ENCODE results near the gene PRTFDC1.

PRTFDC1 gene

GRCh38 chr10:24911029-24911428 is 41.4 kb downstream of the PRTFDC1 start:
- TF ChIP-seq ZNF274 (IDR thresholded peaks at IDR 0.05; ENCODE audit: low read depth, low read length) = no peak

DNA sequence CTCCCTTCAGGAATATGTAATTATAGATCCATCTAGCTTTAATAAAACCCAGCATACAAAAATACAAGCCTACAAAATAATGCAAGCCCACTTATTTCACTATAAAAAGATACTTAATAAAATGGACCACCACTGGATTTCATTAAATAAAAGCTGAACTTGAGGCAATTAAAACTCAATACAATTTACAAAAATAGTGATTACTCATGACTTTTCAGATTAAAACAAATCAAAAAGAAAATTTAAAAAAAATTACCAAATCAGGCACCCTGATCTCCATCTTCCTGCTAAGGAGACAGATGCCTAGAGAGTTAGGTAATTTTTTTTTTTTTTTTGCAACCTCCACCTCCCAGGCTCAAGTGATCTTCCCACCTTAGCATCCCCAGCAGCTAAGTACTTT is 41.8 kb downstream of the PRTFDC1 start:
- TF ChIP-seq ZNF274 (IDR thresholded peaks at IDR 0.05; ENCODE audit: low read depth, low read length) = no peak
- no peak overlapping the region for H3K4me3 ChIP-seq (ENCODE audit: low read length)

More at GRCh38 chr10:24911029-24911428, 41.4 kb downstream of the PRTFDC1 start:
- H3K4me3 ChIP-seq (ENCODE audit: low read length) = no peak overlapping the region

- no peak for TF ChIP-seq ZNF274 (IDR thresholded peaks at IDR 0.05; ENCODE audit: low read depth, low read length)
Observed at GRCh38 chr10:24908793-24909423, 43.5 kb downstream of the PRTFDC1 start.

DNA sequence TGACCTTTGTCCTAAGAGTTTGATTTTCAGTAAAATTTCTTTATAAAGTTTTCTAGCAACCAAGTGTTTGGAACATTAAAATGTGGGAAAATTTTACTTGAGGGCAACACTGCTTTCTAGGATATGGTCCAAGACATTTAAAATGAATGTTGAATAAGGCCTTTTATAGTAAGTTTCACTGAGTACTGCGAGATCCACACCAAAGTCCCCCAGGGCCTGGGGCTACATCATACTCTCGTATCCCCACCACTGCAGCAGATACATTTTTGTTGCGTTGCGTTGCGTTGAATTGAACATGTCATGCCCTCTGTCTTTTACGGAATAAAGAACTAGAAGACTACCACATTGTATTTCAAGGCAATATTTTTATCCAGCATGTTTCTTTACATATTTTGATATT is 44.5 kb downstream of the PRTFDC1 start:
- no peak for TF ChIP-seq ZNF274 (IDR thresholded peaks at IDR 0.05; ENCODE audit: low read depth, low read length)
- H3K4me3 ChIP-seq (ENCODE audit: low read length) = no peak overlapping the region

More at GRCh38 chr10:24908793-24909423, 43.5 kb downstream of the PRTFDC1 start:
- H3K4me3 ChIP-seq (ENCODE audit: low read length) = no peak overlapping the region

DNA sequence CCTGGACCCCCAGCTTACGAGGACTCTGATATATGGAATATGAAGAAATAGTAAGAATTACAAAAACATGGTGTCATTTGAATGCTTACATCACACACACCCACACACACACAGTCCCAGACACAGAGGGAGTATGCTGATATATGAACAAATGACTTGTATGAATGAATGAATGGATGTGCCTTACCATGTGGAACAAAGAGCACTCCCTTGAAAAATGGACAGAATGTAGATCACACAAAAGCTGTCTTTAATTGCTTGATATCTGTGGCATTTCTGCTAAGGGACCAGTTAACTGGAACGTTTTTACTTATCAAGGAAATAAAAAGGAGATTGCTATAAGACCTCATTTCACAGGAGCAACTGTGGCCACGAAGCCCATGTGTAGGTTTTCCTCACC is 46.0 kb downstream of the PRTFDC1 start:
- H3K4me3 ChIP-seq (ENCODE audit: low read length) = no peak overlapping the region
- TF ChIP-seq ZNF274 (IDR thresholded peaks at IDR 0.05; ENCODE audit: low read depth, low read length) = no peak

DNA sequence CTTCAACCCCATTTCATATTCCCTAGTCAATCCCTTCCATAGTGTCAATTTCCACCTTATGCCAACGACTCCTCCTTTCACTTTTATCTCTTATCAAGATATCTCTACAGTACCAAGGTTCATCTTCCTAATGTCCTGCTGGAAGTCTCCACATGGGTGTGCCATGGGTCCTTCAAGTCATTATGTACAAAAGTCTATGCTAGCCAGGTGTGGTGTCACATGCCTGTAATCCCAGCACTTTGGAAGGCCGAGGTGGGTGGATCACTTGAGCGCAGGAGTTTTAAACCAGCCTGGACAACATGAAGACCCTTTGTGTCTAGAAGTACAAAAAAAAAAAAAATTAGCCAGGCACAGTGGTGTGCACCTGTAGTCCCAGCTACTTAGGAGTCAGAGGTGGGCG is 47.6 kb downstream of the PRTFDC1 start:
- H3K4me3 ChIP-seq (ENCODE audit: low read length) = no peak overlapping the region
- no peak for TF ChIP-seq ZNF274 (IDR thresholded peaks at IDR 0.05; ENCODE audit: low read depth, low read length)

- H3K4me3 ChIP-seq (ENCODE audit: low read length) = peak overlapping the region; percentile 16; the same call in 1 of the 2 replicates
- no peak for TF ChIP-seq ZNF274 (IDR thresholded peaks at IDR 0.05; ENCODE audit: low read depth, low read length)
Observed at GRCh38 chr10:24902400-24902728, 50.0 kb downstream of the PRTFDC1 start.

- peak overlapping the region; percentile 20; the same call in 1 of the 2 replicates for H3K4me3 ChIP-seq (ENCODE audit: low read length)
- TF ChIP-seq ZNF274 (IDR thresholded peaks at IDR 0.05; ENCODE audit: low read depth, low read length) = no peak
Observed at GRCh38 chr10:24901686-24902399, 50.6 kb downstream of the PRTFDC1 start.

DNA sequence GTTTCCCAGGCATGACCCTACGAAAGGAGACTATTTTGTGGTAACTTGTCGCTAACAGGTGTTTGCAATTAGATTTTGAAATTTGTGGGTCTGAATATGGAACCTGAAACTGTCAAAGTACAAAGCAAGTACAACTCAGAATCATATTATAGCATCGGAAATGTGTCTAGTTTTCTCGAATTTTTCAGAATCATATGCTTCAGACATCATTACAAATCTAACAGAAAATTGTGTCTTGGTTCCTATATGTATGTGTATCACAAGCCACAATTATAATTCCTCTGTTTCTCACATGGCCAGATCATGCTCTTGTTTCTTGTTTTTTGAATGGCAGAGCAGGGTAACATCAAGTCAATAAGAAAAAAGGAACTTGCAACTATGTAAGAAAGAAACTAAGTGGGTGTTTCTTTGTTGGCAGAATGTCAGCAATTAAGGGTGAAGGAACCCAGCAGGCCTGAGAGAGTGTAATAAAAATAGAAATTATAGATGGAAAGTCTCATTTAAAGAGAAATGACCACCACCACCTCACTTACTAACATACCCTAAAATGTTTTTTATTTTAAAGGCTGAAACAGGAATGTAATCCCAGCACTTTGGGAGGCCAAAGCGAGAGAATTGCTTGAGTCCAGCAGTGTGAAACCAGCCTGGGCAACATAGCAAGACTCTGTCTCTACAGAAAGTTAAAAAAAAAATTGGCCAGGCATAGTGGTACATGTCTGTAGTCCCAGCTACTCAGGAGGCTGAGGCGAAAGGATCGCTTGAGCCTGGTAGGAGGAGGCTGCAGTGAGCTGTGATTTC is 51.3 kb downstream of the PRTFDC1 start:
- H3K4me3 ChIP-seq (ENCODE audit: low read length) = peak overlapping the region; percentile 20; the same call in 1 of the 2 replicates
- TF ChIP-seq ZNF274 (IDR thresholded peaks at IDR 0.05; ENCODE audit: low read depth, low read length) = no peak

- no peak overlapping the region for H3K4me3 ChIP-seq (ENCODE audit: low read length)
- no peak for TF ChIP-seq ZNF274 (IDR thresholded peaks at IDR 0.05; ENCODE audit: low read depth, low read length)
Observed at GRCh38 chr10:24899571-24899970, 52.8 kb downstream of the PRTFDC1 start.

DNA sequence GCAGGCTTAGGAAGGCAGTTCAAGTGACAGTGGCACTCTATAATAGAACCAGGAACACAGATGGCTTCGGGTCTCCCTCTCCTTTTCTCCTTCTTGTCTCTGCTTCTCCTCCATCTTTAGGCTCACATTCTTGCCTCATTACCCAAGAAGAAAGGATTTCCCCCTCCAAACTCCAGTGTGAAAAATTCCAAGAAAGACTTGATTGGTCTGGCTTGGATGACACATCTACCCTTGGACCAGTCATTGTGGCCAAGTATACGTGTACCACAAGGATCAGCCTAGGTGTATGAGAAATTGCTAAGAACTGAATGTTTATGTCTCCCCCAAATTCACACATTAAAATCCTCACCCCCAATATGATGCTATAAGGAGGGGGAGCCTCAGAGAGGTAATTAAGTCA is 53.9 kb downstream of the PRTFDC1 start:
- no peak for TF ChIP-seq ZNF274 (IDR thresholded peaks at IDR 0.05; ENCODE audit: low read depth, low read length)
- no peak overlapping the region for H3K4me3 ChIP-seq (ENCODE audit: low read length)

DNA sequence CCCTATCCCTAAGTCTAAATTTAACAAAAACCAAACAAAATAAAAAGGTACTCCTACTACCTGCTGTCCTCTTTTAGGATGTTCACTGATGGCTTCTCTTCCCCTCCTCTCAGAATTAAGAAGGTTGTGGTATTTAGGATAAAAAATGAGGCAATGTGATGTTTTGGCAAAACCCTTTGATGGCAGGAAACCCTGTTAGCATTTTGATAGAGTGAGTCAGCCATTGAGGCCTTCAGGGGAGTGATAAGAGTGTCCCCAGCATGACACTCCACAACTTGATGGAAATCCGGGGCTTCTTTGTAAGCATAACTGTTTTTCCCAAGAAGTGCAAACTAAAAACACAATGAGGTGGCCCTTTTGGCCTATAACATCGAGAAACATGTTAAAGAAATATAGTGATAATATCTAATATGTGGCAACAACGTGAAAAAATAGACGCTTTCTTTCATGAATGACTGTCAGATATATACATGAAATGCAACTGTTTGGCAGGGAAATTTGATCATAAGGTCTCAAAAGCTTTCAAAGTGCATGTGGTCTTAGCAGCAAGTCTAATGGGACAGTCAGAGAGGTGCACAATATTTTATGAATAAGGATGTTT is 55.0 kb downstream of the PRTFDC1 start:
- H3K4me3 ChIP-seq (ENCODE audit: low read length) = no peak overlapping the region
- TF ChIP-seq ZNF274 (IDR thresholded peaks at IDR 0.05; ENCODE audit: low read depth, low read length) = no peak

GRCh38 chr10:24894728-24895127 is 57.7 kb downstream of the PRTFDC1 start:
- no peak overlapping the region for H3K4me3 ChIP-seq (ENCODE audit: low read length)
- TF ChIP-seq ZNF274 (IDR thresholded peaks at IDR 0.05; ENCODE audit: low read depth, low read length) = no peak

DNA sequence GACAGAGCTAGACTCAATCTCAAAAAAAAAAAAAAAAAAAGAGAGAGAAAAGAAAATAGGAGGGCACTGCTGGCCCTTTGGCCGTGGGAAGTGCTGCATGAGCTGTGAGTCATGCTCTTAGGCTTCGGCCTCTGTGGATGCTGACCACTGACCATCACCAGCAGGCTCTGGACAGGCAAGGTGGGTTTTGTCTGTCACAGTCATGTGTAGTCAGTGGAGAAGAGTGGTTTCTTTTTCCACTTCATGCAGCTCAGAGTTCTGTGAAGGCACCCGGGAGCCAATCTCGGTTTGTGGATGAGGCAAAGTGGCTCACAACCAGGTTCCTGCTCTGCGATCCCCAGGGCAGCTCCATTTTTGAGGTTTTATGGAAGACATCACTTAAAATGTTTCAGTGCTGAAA is 58.1 kb downstream of the PRTFDC1 start:
- H3K4me3 ChIP-seq (ENCODE audit: low read length) = no peak overlapping the region

More for the DNA sequence above, 58.1 kb downstream of the PRTFDC1 start:
- TF ChIP-seq ZNF274 (IDR thresholded peaks at IDR 0.05; ENCODE audit: low read depth, low read length) = no peak

Data from GM08714 (cell line).